ENCODE data around the gene CTSD.

Gene CTSD

DNA sequence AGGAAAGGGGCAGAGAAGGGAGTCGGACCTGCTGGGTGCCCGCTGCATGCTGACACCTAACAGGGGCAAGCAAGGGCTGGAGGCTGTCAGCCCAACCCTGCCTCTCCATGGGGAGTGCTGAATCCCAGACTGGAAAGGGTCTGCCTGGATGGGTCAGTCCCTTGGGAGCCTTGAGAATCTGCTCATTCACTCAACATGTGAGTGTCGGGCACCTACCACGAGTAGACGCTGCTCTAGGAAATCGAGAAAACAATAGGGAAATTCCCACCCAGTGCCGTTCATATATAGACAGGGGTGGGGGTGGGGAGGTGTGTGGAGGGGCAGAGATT, 4.4 kb upstream of the CTSD start:
- no peak for DNase-seq

DNA sequence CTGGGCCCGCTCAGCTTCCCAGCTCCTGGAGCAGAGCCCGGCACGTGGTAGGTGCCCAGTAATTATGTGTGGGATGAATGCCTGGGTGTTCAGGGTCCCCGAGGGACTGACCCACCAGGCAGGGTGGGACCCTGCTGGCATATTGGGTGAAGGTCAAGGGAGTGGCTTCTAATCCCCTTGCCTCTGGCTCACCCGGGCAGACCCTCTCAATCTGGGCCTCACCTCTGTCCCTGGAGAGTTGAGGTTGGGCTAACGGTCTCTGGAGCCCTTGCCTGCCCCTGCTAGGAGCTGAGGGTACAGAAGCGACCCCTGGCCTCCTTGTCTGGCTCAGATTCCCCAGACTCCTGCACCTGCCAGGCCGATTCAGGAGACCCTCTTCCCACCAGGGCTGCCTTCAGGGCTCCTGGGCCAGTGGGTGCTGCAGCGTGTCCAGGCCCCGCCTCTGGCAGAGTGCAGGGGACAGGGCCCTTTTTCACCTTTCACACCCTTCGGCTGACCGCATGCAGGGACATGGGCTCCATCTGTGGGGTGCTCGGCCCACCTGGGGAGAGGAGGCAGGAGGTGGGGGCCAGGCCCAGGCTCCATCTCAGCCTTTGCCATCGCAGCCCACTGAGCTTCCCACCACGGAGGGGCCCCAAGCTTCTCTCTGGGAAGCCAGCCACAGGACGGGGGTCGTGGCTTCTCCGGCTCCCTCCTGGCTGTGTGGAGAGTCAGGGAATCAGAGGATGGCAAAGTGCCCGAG, 3.8 kb upstream of the CTSD start:
- no peak for DNase-seq

GRCh38 chr11:1766719-1767398, 3.1 kb upstream of the CTSD start:
- DNase-seq: no peak

DNA sequence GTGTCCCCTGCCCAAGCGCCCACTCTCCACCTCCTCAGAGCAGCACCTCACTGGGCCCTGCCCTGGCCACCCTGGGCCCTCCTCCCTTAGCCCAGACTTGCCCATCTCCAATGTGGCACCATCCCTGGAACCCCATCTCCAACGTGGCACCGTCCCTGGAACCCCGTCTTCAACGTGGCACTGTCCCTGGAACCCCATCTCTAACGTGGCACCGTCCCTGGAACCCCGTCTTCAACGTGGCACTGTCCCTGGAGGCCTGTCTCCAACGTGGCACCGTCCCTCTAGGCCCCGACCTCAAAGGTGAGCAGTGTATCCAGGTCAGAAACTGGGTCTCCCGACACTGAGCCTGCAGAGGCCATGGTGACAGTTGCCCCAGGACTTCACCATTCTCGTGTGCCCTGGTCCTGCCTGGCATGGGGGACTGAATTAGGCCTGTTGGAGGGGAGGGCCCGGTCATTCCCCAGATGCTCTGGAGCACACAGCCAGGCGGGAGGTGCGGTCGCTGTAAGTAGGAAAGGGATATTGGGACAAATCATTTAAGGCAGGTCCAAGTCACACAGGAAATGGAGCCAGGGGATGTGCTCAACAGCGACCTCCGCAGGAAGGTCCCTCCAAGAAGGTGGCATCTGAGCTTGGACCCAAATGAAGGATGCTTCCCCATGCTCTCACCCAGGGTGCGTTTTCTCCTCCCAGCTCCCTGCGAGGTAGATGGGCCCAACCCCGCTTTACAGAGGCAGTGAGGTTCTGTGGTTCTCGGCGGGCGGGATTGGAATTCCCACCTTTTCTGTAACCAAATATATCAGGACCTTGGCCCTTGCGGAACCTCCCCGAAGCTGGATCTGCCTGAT, 2.4 kb upstream of the CTSD start:
- no peak for DNase-seq

- DNase-seq: no peak
Measured at GRCh38 chr11:1763336-1763795, 361 bp downstream of the CTSD start.

- no peak for DNase-seq
Measured at GRCh38 chr11:1762537-1763302, 1.0 kb downstream of the CTSD start.

GRCh38 chr11:1761857-1762536, 1.7 kb downstream of the CTSD start:
- DNase-seq: no peak

GRCh38 chr11:1761110-1761856, 2.4 kb downstream of the CTSD start:
- DNase-seq: no peak

- DNase-seq: no peak
Measured at GRCh38 chr11:1760351-1761109, 3.2 kb downstream of the CTSD start.

DNA sequence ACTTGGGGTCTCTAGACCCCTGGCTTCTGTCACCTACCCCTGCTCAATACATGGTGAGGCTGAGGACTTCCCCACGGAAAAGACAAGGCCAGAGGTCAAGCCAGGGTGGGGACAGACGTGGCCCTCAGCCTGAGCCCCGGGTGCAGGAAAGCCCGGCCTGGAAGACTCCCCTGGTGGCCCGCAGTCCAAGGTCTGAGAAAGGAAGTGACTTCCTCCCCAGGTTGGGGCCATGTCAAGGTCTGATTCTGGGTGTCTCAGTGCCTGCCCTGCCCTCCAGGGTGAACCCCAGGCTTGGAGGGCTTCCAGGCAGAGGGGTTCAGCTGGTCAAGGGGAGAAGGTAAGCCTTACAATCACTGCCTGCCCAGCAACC, 3.9 kb downstream of the CTSD start:
- DNase-seq: no peak

DNA sequence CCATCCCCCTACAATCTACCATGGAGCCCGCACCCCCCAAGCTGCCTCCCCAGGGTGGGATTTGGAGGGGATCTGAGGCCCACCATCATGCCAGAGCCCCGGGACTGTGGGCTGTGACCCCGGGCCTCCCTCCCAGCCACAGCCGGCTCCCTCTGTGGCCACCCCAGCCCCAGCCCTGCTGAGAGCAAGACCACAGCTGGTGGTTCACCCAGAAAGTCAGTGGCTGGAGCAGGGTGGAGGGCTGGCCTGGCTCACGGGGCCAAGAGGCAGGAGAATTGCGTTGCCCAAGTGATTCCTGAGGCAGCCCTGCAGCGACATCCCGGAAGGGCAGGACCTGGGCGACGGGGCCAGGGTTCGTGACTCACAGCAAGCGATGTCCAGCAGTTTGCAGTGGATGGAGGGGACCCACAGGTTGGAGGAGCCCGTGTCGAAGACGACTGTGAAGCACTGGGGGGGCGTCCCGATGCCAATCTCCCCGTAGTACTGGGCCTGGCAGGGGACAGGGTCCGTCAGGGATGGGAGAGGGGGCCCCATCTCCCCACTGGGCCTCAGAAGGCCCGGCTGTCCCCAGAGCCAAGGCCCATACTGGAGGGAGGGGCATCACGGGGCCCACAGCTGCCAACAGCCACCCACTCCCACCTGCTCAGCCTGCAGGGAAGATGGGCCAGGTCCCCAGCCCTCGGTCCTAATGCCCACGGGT, 4.4 kb downstream of the CTSD start:
- no peak for DNase-seq

DNA sequence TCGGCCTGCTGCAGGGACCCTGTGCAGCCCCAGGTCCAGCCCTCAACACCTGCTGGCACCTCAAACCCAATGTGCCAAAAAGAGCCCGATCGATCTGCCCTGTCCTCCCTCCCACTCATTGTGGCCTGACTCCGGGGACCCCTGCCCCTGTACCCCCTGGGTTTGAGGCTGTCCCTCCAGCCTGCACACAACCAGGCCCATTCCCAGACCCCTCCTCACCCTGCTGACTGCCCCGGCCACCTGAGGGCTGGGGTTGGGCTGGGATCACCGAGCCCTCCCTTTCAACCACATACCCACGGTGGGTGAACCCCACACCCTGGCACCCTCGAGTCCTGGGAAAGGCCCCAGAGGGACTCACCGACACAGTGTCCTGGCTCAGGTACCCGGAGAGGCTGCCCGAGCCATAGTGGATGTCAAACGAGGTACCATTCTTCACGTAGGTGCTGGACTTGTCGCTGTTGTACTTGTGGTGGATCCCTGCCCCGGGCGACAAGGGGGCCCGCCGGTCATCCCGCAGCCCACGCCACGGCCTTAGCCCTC, 5.0 kb downstream of the CTSD start:
- DNase-seq: no peak

DNA sequence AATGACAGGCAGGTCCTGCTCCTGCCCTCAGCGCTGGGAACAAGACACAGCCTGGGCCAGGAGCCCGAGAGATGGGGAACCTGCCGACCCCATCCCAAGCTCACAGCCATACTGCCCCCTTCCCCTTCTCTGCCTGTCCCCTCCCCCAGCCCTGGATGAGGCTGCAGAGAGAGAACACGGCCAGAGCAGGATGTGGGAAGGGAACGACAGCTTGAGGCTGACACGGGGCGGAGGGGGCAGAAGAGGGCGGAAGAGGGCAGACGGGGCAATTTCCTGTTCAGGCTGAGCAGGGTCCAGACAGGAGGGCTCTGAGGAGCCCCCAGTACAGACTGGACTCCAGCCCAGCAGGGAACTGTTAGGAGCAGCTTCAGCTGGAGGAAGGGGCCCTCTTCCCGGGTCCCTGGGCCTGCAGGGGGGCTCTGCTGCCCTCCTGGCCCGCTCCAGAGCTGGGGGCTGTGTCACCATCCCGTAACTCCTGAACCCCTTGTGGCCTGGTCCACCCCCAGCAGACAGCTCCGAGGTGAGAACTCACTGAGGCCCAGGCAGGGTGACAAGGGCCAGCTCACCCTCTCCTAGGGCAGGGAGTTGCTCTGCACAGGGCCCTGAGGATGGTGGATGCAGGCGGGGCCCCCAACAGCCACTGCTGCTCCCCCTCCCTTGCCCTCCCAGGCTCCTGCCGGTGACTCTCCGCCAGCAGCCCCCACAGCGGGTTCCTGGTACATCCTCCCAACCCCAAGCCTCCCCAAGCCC, 5.7 kb downstream of the CTSD start:
- DNase-seq: no peak

DNA sequence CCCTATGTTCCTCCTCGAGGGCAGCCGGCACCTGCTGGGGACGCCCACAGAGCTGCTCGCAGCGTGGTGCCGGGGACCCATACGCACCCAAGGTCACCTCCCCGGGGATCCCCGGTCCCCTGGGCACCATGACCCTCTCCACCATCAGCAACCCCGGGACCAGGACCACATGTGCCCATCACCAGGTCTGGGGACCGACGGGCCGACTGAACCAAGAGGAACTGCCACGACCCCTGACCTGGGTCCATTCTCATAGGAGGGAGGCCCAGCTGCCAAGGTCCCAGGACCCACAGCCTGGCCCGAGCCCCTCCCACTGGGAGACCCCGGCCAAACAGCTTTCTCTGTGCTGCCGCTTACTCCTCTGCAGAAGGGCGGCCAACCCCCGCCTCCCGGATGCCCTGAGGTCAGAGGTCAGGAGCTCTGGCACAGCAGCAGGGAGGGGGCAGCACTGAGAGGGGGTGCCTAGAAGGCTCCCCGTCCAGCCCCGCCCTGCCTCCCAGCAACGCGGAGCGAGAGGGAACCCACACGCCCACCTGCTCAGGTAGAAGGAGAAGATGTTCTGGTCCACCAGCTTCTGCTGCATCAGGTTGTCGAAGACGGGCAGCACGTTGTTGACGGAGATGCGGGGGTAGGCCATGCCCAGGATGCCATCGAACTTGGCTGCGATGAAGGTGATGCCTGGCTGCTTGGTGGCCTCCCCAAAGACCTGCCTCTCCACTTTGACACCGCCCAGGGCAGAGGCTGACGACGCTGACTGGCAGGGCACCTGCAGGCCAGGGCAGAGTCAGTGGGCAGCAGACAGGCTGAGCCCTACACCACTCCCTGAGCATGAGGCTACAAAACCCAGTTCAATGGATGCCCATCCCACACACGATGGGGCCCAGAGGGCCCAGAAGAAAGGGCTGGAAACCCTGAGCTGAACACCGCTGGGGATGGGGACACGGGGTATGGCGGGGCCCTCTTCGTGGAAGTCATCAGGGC, 6.6 kb downstream of the CTSD start:
- DNase-seq: no peak

- no peak for DNase-seq
Measured at GRCh38 chr11:1755692-1756561, 7.8 kb downstream of the CTSD start.

DNA sequence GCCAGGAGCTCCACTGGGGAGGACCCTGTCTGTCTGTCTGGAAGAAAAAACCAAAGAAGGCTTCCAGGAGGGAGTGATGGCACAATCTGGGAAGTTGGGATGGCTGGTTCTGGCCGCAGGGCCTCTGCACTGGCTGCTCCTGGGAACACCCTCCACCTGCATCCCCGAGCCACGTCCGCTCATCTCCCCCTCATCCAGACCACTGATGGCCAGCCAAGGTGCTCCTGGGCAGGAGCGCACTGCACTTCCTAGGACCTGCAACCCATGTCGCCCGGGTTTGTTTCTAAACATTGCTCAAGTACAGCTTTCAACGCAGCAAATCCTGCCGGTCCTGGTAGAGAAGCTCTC, 8.4 kb downstream of the CTSD start:
- DNase-seq: no peak

Measured in eye (tissue), 1 donor.